Activated effector memory CD4-positive, alpha-beta T cell treated with Interleukin-2 at 50 U/mL for 16 hours (primary cell): Measurements from ENCODE around the gene CALML3.
"Not testable (repeated sequence)": the region's sequence is repeated elsewhere in the genome, so short reads cannot be mapped to it uniquely, and the experiment has no call there.

Experiments used
- DNase-seq: peaks from one replicate; pipeline ENCODE4 v3.0.0-alpha.2; 2020

The CALML3 gene

GRCh38 chr10:5524641-5525560 is at the start of gene CALML3:
CALML3 (plus strand) TSS chr10:5524961; CDS start chr10:5525086, 125 bp downstream.
- no peak for DNase-seq

GRCh38 chr10:5475088-5475487 is 49.7 kb upstream of the CALML3 start:
- DNase-seq: not testable (repeated sequence)

GRCh38 chr10:5475974-5476807 is 48.6 kb upstream of the CALML3 start:
- not testable (repeated sequence) for DNase-seq

- DNase-seq: no peak
These were observed 47.7 kb upstream of the CALML3 start for GRCh38 chr10:5476918-5477525.

GRCh38 chr10:5477948-5478693 is 46.6 kb upstream of the CALML3 start:
- DNase-seq: no peak

- no peak for DNase-seq
These were observed 46.0 kb upstream of the CALML3 start for GRCh38 chr10:5478694-5479305.

GRCh38 chr10:5479481-5480161 is 45.1 kb upstream of the CALML3 start:
- no peak for DNase-seq

- no peak for DNase-seq
These were observed 44.4 kb upstream of the CALML3 start for GRCh38 chr10:5480162-5480941.

GRCh38 chr10:5481121-5481520 is 43.6 kb upstream of the CALML3 start:
- no peak for DNase-seq

- DNase-seq: no peak
These were observed 42.7 kb upstream of the CALML3 start for GRCh38 chr10:5482016-5482415.

GRCh38 chr10:5484205-5484604 is 40.6 kb upstream of the CALML3 start:
- DNase-seq: no peak

- DNase-seq: no peak
These were observed 39.5 kb upstream of the CALML3 start for GRCh38 chr10:5485290-5485689.

- no peak for DNase-seq
These were observed 38.6 kb upstream of the CALML3 start for GRCh38 chr10:5485948-5486852.

- no peak for DNase-seq
These were observed 37.9 kb upstream of the CALML3 start for GRCh38 chr10:5486853-5487235.

GRCh38 chr10:5488272-5489161 is 36.2 kb upstream of the CALML3 start:
- no peak for DNase-seq

GRCh38 chr10:5490032-5490431 is 34.7 kb upstream of the CALML3 start:
- DNase-seq: no peak

GRCh38 chr10:5490698-5491464 is 33.9 kb upstream of the CALML3 start:
- DNase-seq: no peak

- DNase-seq: no peak
These were observed 33.3 kb upstream of the CALML3 start for GRCh38 chr10:5491477-5491876.
